Endothelial cell of umbilical vein (primary cell): ENCODE measurements around the gene NFATC1.

Experiments
- CTCF ChIP-seq, 2 donors: IDR thresholded peaks; 1 replicate in 1 of 2; 2 replicates in 1 of 2; pipeline ENCODE4 v1.5.1; 2011; ENCODE audit warnings: low read length in 2 of 2, mild to moderate bottlenecking in 2 of 2, moderate library complexity in 2 of 2, control low read depth in 1 of 2, inconsistent platforms in 1 of 2, low read depth in 1 of 2; ENCODE audit not compliant: insufficient read depth in 1 of 2; ENCODE audit errors: extremely low read depth in 1 of 2
- MAX ChIP-seq: IDR thresholded peaks from 2 replicates; pipeline ENCODE4 v1.6.1; 2011; ENCODE audit not compliant: insufficient read depth, insufficient read length
- POLR2A ChIP-seq: IDR thresholded peaks from 2 replicates; pipeline ENCODE4 v1.6.1; 2012; ENCODE audit warnings: low read depth, mild to moderate bottlenecking, control low read depth, low read length
- POLR2AphosphoS5 ChIP-seq: IDR thresholded peaks from 2 replicates; pipeline ENCODE4 v1.6.1; 2012; ENCODE audit warnings: low read depth, mild to moderate bottlenecking, control low read depth, low read length, moderate library complexity; ENCODE audit not compliant: insufficient read depth

- TF ChIP-seq CTCF (IDR thresholded peaks at IDR 0.05; ENCODE audit: extremely low read depth in 1 of 2, insufficient read depth in 1 of 2, low read depth in 1 of 2, low read length in 2 of 2) (no peak), POLR2AphosphoS5 (no peak), POLR2A (no peak), MAX (no peak)
Observed at GRCh38 chr18:79438089-79438897, 42.6 kb downstream of the NFATC1 start.
